Loucy (cell line): ENCODE measurements around the gene SLCO4A1.

Source experiments
- H2AFZ ChIP-seq: fragments of 200-600 bp; sonication (generic); 2 replicates; pipeline ENCODE4 v1.6.0; 2016; ENCODE audit warnings: antibody characterized with exemption, mild to moderate bottlenecking, low read length, moderate library complexity
- H3F3A ChIP-seq: fragments of 200-600 bp; 2 replicates; pipeline ENCODE4 v1.6.0; 2016; ENCODE audit warnings: antibody characterized with exemption, low read depth, mild to moderate bottlenecking
- H3K27me3 ChIP-seq: fragments of 200-600 bp; sonication (generic); 2 replicates; pipeline ENCODE4 v1.6.1; 2014; ENCODE audit warnings: low read length, mild to moderate bottlenecking; ENCODE audit not compliant: insufficient read depth, poor library complexity, severe bottlenecking
- H3K36me3 ChIP-seq: fragments of 200-600 bp; sonication (generic); 2 replicates; pipeline ENCODE4 v1.6.1; 2016; ENCODE audit warnings: low read length; ENCODE audit not compliant: insufficient read depth
- H3K4me1 ChIP-seq: fragments of 200-600 bp; sonication (generic); 2 replicates; pipeline ENCODE4 v1.5.1; 2014; ENCODE audit warnings: low read length, mild to moderate bottlenecking; ENCODE audit not compliant: insufficient read depth, poor library complexity, severe bottlenecking
- H3K4me2 ChIP-seq: fragments of 200-600 bp; sonication (generic); 2 replicates; pipeline ENCODE4 v1.6.0; 2014; ENCODE audit warnings: antibody characterized with exemption, low read length, low read depth, mild to moderate bottlenecking; ENCODE audit not compliant: poor library complexity, severe bottlenecking
- H3K4me3 ChIP-seq: fragments of 200-600 bp; sonication (generic); 2 replicates; pipeline ENCODE4 v1.5.1; 2014; ENCODE audit warnings: low read length, mild to moderate bottlenecking, mixed read lengths; ENCODE audit not compliant: poor library complexity, severe bottlenecking
- H3K79me2 ChIP-seq: fragments of 200-600 bp; sonication (generic); 2 replicates; pipeline ENCODE4 v1.6.1; 2014; ENCODE audit warnings: low read length; ENCODE audit not compliant: insufficient read depth
- H3K9ac ChIP-seq: fragments of 200-600 bp; sonication (generic); 2 replicates; pipeline ENCODE4 v1.6.0; 2014; ENCODE audit warnings: mild to moderate bottlenecking, low read depth, low read length, moderate library complexity; ENCODE audit not compliant: poor library complexity, severe bottlenecking
- H3K9me2 ChIP-seq: fragments of 200-600 bp; sonication (generic); replicated peaks from 2 replicates; pipeline ENCODE4 v1.6.1; 2016; ENCODE audit warnings: low read depth, low read length, mixed read lengths
- H3K9me3 ChIP-seq: fragments of 200-600 bp; sonication (generic); 2 replicates; pipeline ENCODE4 v1.6.1; 2014; ENCODE audit warnings: mild to moderate bottlenecking, antibody characterized with exemption, low read length, low read depth; ENCODE audit not compliant: insufficient read depth
- H4K20me1 ChIP-seq: fragments of 200-600 bp; sonication (generic); 2 replicates; pipeline ENCODE4 v1.6.0; 2014; ENCODE audit warnings: antibody characterized with exemption, low read length, mild to moderate bottlenecking; ENCODE audit not compliant: insufficient read depth, poor library complexity, severe bottlenecking
- EZH2phosphoT487 ChIP-seq: fragments of 200-600 bp; IDR thresholded peaks from 2 replicates; pipeline ENCODE4 v1.6.1; 2018; ENCODE audit warnings: antibody characterized with exemption, mild to moderate bottlenecking, moderate library complexity, borderline replicate concordance
- TF ChIP-seq, protein P1 (sequence below): fragments of 200-600 bp; sonication (generic); conservative IDR thresholded peaks from 2 replicates; pipeline ENCODE4 v1.5.1; 2014; ENCODE audit warnings: mild to moderate bottlenecking, antibody characterized with exemption, low read length

SLCO4A1 gene

DNA sequence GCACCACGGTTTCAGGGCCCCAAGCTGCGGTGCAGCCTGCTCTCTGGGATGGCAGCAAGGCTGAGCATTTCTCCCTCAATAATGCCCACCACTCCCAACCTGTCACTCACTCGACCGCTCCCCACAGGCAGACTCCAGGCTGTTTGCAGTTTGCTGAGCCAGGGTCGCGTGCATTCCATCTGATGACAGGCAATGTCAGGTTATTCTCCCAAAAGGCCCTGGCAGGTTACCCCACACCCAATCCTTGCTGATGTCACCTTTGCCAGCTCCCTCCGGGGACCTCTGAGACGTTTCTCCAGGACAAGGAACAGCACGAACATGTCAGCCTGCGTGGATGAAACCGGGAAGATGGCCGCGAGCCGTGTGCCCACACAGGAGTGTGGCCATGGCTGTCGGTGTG is 7.1 kb upstream of the SLCO4A1 start:
- Histone ChIP-seq H3K9me3 (no peaks in the 10 kb centered on the region), H3K79me2 (no peaks in the 10 kb centered on the region), H4K20me1 (no peaks in the 10 kb centered on the region), H3K4me2 (no peak overlapping the region), H3K4me3 (no peak overlapping the region), H3K9ac (no peak overlapping the region), H3K36me3 (no peaks in the 10 kb centered on the region), H3F3A (no peaks in the 10 kb centered on the region), H2AFZ (no peak overlapping the region), H3K9me2 (no peaks in the 10 kb centered on the region), H3K4me1 (peaks cover 20% of the 10 kb centered on the region), H3K27me3 (no peaks in the 10 kb centered on the region)
- no peak for TF ChIP-seq EZH2phosphoT487
- TF ChIP-seq, protein P1, sequence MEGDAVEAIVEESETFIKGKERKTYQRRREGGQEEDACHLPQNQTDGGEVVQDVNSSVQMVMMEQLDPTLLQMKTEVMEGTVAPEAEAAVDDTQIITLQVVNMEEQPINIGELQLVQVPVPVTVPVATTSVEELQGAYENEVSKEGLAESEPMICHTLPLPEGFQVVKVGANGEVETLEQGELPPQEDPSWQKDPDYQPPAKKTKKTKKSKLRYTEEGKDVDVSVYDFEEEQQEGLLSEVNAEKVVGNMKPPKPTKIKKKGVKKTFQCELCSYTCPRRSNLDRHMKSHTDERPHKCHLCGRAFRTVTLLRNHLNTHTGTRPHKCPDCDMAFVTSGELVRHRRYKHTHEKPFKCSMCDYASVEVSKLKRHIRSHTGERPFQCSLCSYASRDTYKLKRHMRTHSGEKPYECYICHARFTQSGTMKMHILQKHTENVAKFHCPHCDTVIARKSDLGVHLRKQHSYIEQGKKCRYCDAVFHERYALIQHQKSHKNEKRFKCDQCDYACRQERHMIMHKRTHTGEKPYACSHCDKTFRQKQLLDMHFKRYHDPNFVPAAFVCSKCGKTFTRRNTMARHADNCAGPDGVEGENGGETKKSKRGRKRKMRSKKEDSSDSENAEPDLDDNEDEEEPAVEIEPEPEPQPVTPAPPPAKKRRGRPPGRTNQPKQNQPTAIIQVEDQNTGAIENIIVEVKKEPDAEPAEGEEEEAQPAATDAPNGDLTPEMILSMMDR = no peak

DNA sequence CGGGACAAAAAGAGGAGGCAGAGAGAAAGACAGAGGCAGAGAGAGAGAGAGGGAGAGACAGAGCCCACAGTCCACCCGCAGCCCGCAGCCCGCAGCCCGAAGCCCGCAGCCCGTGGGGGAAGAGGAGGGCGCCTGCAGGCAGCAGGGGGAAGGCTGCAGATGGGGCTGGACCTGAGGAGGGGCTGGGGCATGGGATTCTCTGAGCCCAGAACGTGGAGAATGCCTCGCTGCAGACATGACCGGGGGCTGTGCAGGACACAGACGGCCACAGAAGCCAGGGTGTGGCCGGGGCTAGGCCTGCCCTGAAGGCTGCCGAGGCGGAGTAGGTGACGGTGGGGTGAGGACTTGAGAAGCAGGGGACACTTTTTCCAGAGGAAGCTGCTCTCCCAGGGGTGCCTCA is 6.5 kb upstream of the SLCO4A1 start:
- no peak overlapping the region for H2AFZ ChIP-seq
- TF ChIP-seq, protein P1 = no peak
- TF ChIP-seq EZH2phosphoT487 = no peak
- no peak overlapping the region for H3K9ac ChIP-seq
- H3K9me3 ChIP-seq = no peaks in the 10 kb centered on the region
- H3K27me3 ChIP-seq = no peaks in the 10 kb centered on the region
- H3F3A ChIP-seq = no peaks in the 10 kb centered on the region
- peaks cover 15% of the 10 kb centered on the region for H3K4me1 ChIP-seq
- H4K20me1 ChIP-seq = no peaks in the 10 kb centered on the region
- no peak overlapping the region for H3K4me3 ChIP-seq
- H3K79me2 ChIP-seq = no peaks in the 10 kb centered on the region
- H3K9me2 ChIP-seq = no peaks in the 10 kb centered on the region
- no peak overlapping the region for H3K4me2 ChIP-seq
- no peaks in the 10 kb centered on the region for H3K36me3 ChIP-seq

DNA sequence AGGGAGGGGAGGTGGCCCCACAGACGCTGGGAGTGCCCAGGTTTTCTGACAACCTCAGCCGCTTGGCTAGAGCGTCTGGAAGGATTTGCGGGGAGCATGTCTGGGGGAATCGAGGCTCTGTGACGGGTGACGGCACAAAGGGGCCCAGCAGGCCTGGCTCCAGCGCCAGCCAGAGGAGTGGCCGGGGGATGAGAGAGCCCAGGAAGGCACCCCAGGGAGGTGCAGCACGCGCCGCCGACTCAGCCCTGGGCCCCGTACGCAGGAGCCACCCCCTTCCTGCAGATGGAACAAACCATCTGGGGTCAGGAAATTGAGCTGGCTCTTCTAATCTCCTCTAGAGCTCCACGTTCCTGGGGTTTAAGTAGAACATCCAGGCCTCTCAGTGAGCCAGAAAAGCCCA is 5.9 kb upstream of the SLCO4A1 start:
- Histone ChIP-seq H3K4me1 (peaks cover 20% of the 10 kb centered on the region), H3K9me3 (no peaks in the 10 kb centered on the region), H3K9ac (no peak overlapping the region)

More for the DNA sequence above, 5.9 kb upstream of the SLCO4A1 start:
- TF ChIP-seq EZH2phosphoT487 = no peak
- TF ChIP-seq, protein P1 = no peak
- H3K36me3 ChIP-seq = no peaks in the 10 kb centered on the region
- no peaks in the 10 kb centered on the region for H4K20me1 ChIP-seq
- H2AFZ ChIP-seq = no peak overlapping the region
- no peaks in the 10 kb centered on the region for H3K27me3 ChIP-seq
- no peaks in the 10 kb centered on the region for H3K79me2 ChIP-seq
- peak overlapping the region; percentile 23 for H3K4me2 ChIP-seq
- no peaks in the 10 kb centered on the region for H3F3A ChIP-seq
- no peaks in the 10 kb centered on the region for H3K9me2 ChIP-seq
- H3K4me3 ChIP-seq = no peak overlapping the region
